Activated CD8-positive, alpha-beta memory T cell treated with anti-CD3 and anti-CD28 coated beads, Interleukin-2, amount 50 U/mL, for 1 hour (primary cell): Measurements from ENCODE around the gene TEF.

Experiments
- DNase-seq: peaks from one replicate; pipeline ENCODE4 v3.0.0-alpha.2; 2020; ENCODE audit errors: extremely low read depth

TEF gene

GRCh38 chr22:41353862-41354575 is 27.7 kb upstream of the TEF start:
- DNase-seq, result no peak

GRCh38 chr22:41354979-41355378 is 26.8 kb upstream of the TEF start:
- no peak for DNase-seq

- DNase-seq, result no peak
These were observed 25.8 kb upstream of the TEF start for GRCh38 chr22:41355895-41356294.

GRCh38 chr22:41356430-41357028 is 25.2 kb upstream of the TEF start:
- DNase-seq, result no peak

GRCh38 chr22:41357191-41357590 is 24.6 kb upstream of the TEF start:
- DNase-seq, result no peak

- no peak for DNase-seq
These were observed 22.8 kb upstream of the TEF start for GRCh38 chr22:41358927-41359326.

GRCh38 chr22:41359376-41359775 is 22.4 kb upstream of the TEF start:
- no peak for DNase-seq

GRCh38 chr22:41360126-41360525 is 21.6 kb upstream of the TEF start:
- no peak for DNase-seq

- DNase-seq, result no peak
These were observed 19.9 kb upstream of the TEF start for GRCh38 chr22:41361716-41362310.

GRCh38 chr22:41362615-41363014 is 19.1 kb upstream of the TEF start:
- no peak for DNase-seq

- DNase-seq, result no peak
These were observed 17.5 kb upstream of the TEF start for GRCh38 chr22:41364233-41364632.

- no peak for DNase-seq
These were observed 16.8 kb upstream of the TEF start for GRCh38 chr22:41364955-41365354.

- DNase-seq, result no peak
These were observed 16.3 kb upstream of the TEF start for GRCh38 chr22:41365425-41365824.

GRCh38 chr22:41366323-41367029 is 15.3 kb upstream of the TEF start:
- no peak for DNase-seq

GRCh38 chr22:41367039-41367679 is 14.6 kb upstream of the TEF start:
- no peak for DNase-seq

- DNase-seq, result no peak
These were observed 13.8 kb upstream of the TEF start for GRCh38 chr22:41367680-41368542.

GRCh38 chr22:41368543-41369423 is 13.0 kb upstream of the TEF start:
- DNase-seq, result no peak

- no peak for DNase-seq
These were observed 12.4 kb upstream of the TEF start for GRCh38 chr22:41369424-41369745.

- no peak for DNase-seq
These were observed 11.9 kb upstream of the TEF start for GRCh38 chr22:41369837-41370236.

- DNase-seq, result no peak
These were observed 3.9 kb upstream of the TEF start for GRCh38 chr22:41377846-41378245.

- no peak for DNase-seq
These were observed 781 bp upstream of the TEF start for GRCh38 chr22:41380993-41381328.
